Measurements from ENCODE around the gene SLC66A2.

Gene SLC66A2

DNA sequence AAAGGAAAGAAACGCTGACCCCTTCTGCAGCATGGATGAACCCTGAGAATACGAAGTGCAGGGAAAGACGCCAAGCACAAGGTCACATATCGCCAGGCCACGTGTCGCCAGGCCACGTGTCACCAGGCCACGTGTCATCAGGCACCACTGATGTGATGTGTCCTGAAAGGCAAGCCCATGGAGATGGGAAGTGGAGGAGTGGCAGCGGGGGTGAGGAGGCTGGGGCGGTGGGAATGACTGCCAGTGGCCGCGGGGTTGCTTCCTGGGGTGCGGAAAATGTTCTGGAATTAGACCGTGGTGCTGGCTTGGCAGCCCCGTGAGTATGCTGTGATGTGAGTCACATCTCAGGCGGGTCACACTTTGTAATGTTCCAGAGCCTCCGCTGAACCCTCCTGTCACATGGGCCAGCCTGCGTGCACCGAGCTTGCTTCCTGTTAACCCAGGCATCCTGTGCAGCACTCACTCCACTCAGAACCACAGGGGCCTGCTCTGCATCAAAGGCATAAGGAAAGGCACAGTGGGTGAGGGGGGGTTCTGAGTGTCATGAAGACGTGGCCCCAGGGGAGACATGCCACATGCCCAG is 39.0 kb downstream of the SLC66A2 start:
- Histone ChIP-seq H3K4me3 (no peak overlapping the region), H3K27ac (no peak overlapping the region)

DNA sequence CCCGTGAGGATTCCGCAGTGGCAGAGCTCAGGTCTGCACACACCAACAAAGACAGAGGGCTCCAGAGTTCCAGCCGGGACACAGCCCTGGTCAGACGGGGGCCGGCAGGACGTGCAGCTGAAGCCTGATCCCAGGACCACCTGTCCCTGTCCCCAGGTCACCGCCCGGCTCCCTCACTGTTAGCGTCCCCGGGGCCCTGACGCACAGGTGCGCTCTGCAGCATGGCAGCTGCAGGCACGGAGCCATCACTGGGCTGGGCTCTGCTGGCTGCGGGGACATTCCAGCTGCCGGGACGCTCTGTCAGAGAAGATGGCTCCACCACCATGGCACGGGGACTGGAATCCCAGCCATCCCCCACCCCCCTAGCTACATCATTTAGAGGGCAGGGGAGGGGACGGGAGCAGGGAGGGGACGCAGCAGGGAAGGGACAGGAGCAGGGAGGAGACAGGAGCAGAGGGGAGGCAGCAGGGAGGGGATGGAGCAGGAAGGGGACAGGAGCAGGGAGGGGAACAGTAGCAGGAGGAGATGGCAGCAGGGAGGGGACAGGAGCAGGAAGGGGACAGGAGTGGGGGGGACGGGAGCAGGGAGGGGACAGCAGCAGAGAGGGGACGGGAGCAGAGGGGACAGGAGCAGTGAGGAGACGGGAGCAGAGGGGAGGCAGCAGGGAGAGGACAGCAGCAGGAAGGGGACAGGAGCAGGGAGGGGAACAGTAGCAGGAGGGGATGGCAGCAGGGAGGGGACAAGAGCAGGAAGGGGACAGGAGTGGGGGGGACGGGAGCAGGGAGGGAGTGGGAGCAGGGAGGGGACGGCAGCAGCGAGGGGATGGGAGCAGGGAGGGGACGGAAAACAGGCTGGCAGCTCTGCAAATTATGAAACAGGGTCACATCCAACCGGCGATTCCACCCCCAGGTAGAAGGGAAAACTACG is 39.8 kb downstream of the SLC66A2 start:
- Histone ChIP-seq H3K4me3 (no peak overlapping the region), H3K27ac (peak overlapping the region in 2 of 21 experiments; percentile 3 to 42)

DNA sequence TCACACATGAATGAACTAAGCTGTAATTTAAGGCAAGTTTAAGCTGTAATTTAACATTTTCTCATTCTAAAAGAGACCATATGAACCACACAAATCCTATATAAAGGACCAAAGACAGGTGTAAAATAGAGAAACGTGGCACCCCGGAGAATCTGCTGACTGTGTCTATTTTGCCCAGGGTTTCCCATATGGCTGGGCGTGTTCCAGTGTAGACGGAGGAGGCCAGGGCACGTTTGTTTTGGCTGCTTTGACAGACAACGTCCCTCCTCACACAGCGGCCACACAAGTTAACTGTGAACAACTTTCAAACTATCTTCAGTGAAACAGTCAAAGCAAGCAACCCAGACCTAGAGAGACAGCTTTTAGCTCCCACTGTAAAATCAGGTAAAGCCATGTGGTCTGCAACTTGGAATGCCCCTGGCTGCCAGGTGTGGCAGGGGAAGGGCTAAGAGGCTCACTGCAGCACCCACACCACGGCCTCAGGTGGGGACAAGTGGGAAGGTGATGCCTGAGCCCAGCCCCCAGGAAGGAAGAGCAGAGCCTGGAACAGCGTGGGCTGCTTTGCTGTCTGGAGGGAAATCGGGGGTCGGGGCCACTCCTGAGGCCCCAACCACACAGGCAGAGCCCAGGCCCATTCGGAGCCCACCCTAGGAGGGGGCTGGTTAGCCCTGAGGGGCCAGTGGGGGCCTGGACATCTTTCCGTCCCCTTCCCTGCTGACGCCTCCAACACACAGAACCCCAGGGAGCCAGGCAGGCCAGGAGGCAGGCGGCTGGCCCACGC is 40.7 kb downstream of the SLC66A2 start:
- H3K27ac ChIP-seq: peak overlapping the region in 2 of 21 experiments; percentile 3 to 42
- H3K4me3 ChIP-seq: no peak overlapping the region

DNA sequence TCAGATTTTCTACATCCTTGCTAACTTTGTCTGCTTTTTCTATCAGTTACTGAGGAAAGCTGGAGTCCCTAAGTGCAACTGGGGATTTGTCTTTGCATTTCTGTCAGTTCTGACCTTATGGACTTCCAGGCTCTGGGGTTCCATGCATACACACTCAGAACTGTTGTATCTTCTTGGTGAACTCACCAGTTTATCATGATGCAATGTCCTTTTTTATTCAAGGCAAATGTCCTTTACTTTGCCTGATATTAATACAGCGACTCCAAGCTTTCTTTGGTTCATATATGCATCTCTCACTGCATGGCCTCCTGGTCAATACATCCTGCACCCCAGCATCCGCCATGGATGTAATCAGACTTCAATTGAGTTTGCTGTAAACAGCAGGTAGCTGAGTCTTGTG is 44.7 kb downstream of the SLC66A2 start:
- no peak overlapping the region for H3K27ac ChIP-seq
- no peak overlapping the region for H3K4me3 ChIP-seq

DNA sequence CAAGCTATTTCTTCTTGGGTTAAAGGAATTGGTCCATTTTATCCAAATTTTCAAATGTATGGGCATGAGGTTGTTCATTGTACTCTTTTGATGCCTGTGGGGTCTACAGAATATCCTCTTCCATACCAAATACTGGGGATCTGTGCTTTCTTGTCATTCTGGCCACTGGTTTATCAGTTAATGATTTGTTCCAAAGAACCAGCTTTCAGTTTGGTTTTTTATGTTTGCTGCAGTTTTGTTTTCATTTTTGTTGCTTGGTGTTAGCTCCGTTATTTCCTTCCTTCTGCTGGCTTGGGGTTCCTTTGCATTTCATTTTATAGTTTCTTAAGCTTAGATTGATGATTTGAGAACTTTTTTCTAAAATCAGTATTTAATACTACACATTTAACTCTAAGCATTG is 45.5 kb downstream of the SLC66A2 start:
- H3K4me3 ChIP-seq: no peak overlapping the region
- H3K27ac ChIP-seq: no peak overlapping the region

DNA sequence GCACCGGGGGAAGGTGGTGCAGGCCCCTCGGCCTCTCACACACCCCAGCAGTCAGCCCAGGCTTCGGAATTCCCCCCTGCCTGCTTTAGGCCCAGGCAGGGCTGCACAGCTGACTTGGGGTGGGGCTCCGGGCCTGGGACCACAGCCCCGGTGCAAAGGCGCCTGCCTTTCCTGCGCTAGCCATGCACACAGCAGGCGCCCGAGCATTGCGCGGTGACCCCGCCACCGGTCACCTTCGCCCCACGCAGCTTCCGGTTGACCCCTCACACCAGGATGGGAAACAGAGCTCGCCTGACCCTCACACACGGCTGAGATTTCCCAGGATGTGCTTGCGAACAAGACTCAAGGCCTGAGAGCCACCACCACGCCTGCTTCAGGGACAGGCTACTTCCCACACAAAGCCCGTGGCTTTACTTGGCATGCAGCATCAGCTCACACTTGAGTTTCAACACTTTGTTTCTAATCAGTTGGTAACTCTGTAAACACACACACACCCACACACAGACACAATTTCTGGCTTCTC is 46.0 kb downstream of the SLC66A2 start:
- Histone ChIP-seq H3K27ac (peak overlapping the region in 2 of 21 experiments; percentile 12 to 34), H3K4me3 (no peak overlapping the region)

DNA sequence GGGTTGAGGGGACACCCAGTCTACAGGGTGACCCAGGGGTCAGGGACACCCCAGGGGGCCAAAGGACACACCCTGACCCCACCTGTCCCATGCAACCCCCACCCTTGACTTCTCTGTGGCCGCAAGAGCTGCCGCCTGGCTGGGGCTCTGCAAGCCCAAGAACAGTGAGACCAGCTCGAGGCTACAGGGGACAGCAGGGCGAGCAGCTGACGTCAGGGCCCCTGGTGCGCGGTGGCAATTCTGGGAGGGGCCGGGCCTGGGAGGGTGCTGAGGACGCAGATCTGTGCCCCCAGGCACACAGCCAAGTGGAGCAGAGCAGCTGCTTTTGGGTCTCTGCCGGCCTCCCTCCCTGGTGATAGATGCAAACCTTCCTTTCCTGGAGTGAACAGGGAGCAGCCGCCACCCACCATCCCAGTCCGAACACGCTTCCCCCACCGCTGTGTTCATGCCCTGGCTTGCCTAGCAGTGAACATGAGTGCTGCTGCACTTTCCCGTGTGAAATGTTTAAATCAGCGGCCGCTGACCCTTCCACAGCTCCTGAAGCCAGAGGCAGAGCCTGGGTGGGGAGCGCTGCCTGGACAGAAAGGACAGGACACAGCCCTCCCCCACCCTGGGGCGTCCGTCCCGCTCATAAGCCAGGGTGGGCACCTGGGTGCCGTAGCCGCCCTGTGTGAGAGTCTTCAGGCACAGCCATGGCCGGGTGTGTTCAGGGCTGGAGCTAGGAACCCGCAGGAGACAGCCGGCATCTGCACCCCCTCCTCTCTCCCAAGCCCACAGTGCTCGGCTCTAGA is 46.9 kb downstream of the SLC66A2 start:
- Histone ChIP-seq H3K4me3 (no peak overlapping the region), H3K27ac (peak overlapping the region in 2 of 21 experiments; percentile 34 to 51)

DNA sequence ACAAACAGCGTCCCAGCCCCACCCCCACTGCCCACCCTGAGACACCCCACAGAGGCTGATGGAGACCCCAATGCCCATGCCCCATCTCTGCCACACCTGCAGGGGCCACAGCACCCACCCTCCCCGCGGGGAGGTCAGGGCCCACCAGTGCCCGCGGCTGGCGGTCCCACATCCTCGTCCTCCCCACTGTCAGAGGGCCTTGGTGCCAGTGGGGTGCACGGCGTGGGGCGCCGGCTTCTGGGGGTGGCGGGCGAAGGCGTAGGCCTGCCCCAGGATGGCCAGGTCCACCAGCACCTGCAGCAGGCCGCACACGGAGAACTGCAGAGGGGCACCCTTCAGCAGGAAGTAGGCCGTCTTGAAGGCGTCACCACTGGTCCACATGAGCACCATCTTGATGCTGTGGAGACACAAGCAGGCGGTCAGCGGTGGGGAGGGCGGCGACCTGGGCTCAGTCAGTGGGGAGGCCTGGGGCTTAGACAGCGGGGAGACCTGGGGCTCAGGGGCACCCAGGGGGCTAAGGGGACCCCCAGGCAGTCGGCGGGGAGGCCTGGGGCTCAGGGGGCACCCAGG is 47.6 kb downstream of the SLC66A2 start:
- no peak overlapping the region for H3K27ac ChIP-seq
- H3K4me3 ChIP-seq: no peak overlapping the region

DNA sequence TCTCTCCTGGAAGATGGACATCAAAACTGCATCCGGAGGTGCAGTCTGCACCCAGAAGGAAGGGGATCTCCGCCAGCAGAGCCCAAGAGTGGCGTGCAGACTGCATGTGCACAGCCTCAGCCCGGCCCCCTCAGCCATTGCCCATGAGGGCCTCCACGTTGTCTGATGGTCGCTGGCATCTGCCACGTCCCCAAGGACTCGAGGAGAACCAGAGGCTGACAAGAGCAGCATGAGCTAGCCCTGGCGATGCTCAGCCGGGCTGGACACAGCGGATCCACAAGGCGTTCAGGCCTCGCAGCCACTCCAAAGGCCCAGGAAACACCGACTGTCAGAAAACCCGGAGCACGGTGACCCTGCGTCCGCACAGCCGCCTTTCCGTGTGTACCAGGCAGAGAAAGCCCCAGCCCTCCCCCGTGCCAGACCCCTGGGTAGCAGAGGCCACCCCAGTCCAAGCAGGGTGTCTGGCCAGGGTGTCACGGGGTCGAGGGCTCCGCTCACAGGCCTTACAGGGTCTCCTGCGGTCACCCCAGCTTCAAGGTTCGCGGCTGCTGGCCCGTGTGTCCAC is 48.3 kb downstream of the SLC66A2 start:
- Histone ChIP-seq H3K27ac (no peak overlapping the region), H3K4me3 (no peak overlapping the region)

DNA sequence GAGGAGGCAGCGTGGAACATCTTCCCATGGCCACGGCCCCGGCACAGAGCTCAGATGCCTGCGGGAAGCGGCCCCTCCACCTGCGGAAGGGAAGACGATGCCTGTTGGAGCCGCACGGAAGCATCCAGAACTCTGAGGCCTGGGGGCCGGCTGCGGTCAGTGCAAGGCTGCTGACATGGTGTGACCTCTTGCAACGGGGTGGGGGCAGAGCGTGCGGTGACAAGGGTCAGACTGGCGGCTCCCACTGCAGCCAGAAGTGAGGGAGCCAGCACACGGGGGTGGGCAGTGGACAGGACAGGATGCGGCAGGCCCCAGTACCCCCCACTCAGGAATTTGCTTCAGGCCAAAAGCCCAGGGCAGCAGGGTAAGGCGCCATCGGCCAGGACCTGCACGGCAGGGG is 48.8 kb downstream of the SLC66A2 start:
- Histone ChIP-seq H3K27ac (no peak overlapping the region), H3K4me3 (no peak overlapping the region)

DNA sequence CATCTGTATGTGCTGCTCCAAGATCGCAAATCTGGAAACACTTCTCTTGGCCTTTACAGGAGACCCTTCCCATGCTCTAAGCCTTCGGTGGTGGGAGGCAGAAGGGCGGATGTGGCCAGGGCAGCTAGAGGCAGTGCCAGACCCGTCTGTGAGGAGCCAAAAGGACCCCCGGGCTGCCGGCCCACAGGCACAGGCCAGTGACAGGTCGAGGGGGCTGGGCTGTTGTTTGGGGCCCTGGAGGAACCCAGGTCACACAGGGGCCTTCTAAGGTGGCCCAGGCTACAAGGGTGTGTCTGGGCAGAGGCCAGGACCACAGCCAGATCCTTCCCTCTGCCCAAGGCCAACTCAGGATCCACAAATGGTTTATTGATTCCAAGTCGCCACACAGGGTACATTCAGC is 49.4 kb downstream of the SLC66A2 start:
- no peak overlapping the region for H3K4me3 ChIP-seq
- no peak overlapping the region for H3K27ac ChIP-seq

DNA sequence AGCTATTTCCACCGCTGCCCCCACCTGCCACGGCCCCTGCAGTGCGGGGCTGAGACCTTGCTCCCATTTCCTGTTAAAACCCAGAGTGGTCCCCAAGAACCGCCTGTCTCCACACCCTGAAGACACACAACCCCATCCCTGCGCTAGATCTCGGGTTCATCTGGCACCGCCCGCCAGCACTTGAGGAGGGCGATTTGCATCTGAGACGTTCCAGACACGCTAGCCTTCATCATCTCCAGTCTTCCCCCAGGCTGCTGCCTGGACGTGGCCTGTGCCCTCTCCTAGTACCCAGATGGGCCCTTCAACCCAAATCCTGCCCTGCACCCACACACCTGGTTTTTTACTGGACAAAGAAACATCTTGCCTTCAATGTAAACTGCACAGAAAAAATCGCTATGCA is 49.8 kb downstream of the SLC66A2 start:
- Histone ChIP-seq H3K4me3 (no peak overlapping the region), H3K27ac (no peak overlapping the region)

DNA sequence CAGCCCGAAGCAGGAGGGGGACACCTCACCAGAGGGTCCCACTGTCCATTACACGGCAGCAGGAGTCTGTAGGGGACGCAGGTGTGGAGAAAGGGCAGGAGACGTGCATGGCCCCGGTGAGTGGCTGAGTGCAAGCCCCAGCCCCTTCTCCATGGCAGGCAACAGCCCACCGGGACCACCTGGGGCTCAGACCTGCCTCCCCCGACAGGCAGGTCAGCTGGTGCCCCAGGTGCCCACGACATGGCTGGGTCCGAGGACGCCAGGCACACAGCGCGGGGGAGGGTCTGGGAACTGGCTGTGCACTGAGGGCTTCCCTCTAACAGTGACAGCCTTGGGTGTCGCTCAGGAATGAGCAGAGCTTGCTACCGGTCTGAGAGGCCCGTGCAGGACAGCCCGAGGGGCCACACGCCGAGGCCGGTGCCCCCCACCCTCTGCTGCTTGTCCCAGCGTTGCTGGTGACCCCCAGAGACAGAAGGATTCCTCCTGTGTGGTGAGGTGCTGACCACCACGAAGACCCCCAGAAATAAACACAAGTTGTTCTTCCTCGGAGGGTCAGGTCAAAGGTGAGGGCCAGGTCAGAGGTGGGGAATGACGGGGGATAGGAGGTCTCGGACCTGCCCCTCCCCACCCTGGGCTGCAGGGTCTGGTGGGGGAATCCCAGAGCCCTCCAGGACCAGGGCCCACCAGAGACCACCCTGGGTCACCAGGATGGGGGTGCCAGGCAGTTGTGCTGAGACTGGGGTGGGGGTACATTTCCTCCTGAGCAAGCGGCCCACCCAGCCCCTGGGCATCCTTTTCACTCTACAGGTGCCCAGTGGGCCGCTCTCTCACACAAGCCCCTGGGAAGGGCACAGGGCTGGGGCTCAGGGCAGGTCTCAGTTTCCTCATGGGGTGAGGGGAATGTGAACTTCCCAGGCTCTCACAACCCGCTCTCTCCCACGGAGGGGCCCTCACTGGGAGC is 50.6 kb downstream of the SLC66A2 start:
- Histone ChIP-seq H3K4me3 (no peak overlapping the region), H3K27ac (no peak overlapping the region)

DNA sequence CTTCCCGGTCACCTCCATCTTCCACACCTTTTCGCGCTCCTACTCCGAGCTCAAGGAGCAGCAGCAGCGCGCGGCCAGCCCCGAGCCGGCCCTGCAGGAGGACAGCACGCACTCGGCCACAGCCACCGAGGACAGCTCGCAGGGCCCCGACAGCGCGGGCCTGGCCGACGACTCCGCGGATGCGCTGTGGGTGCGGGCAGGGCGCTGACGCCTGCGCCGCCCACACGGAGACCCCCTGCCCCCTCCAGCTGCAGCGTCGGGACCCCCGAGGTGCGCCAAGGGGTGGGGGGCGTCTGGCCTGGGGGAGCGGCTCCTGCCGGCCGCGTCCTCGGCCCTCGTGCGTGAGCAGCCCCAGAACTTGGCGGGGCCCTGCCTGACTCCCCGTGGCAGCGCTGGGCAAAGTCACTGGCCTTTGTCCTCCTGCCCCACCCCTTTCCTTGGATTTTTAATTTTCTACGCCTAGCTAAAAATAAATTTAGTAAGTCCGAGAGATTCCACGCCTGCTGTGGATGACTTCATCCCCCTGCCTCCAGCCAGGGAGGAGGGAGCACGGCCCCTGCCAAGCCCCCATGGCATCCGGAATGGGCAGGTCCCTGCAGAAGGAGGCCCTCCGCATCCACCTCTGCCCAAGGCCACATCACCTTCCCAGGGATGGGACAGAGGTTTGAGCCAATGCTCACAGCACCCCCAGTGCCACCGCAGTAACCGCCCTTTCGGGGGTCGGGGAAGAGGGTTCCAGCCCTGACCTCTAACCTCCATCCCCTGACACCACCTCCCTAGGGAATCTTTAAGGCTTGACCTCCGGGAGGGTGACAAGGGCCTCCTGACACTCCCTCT is 51.6 kb downstream of the SLC66A2 start:
- Histone ChIP-seq H3K4me3 (no peak overlapping the region), H3K27ac (no peak overlapping the region)

DNA sequence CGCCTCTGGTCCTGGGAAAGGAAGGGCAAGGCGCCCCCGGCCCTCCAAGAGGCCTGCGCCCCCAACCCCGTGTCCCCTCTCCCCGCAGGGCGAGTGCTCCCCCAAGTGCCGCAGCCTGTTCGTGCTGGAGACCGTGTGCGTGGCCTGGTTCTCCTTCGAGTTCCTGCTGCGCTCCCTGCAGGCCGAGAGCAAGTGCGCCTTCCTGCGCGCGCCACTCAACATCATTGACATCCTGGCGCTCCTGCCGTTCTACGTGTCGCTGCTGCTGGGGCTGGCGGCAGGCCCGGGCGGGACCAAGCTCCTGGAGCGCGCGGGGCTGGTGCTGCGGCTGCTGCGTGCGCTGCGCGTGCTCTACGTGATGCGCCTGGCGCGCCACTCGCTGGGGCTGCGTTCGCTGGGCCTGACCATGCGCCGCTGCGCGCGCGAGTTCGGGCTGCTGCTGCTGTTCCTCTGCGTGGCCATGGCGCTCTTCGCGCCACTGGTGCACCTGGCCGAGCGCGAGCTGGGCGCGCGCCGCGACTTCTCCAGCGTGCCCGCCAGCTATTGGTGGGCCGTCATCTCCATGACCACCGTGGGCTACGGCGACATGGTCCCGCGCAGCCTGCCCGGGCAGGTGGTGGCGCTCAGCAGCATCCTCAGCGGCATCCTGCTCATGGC is 52.4 kb downstream of the SLC66A2 start:
- H3K4me3 ChIP-seq: no peak overlapping the region
- H3K27ac ChIP-seq: no peak overlapping the region

DNA sequence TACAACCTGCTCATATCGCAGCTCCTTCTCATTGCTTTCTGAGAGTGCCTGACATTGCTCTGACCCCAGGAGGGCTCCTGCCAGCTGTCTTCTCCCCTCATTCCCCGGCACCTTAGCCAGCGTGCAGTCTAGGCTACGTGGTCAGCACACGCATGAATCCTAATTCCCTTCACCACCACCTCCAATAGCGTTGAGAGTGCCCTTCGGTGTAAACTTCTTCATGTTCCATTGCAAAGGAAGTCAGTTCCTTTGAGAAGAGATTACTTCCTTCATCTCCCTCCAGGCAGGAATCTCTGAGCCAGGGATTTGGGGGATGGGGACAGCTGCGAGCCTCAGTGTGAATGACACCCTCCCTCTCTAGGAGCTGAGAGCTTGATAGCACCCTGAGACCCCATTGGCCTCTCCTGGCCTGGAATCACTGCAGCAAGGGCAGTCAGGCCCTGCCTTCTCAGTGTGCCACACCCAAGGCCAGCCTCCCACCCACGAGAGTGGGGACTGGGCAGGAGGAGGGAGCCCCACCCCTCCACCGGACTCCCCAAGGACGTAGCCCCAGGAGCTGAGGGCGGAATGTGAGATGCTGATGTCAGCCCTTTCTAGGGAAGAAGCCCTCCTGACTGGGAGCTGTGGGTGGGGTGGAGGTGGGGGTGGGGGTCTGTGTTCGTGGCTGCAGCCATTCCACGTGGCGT is 53.4 kb downstream of the SLC66A2 start:
- H3K4me3 ChIP-seq: no peak overlapping the region
- H3K27ac ChIP-seq: no peak overlapping the region
